ELR (cell line): ENCODE measurements around the gene EIPR1.
A peak's percentile ranks its signal among the peaks of the same experiment; 100 is the strongest.

Experiments used
- DNase-seq: peaks from one replicate; pipeline ENCODE4 v3.0.0-alpha.2; 2015; ENCODE audit warnings: low read depth

EIPR1 gene

DNA sequence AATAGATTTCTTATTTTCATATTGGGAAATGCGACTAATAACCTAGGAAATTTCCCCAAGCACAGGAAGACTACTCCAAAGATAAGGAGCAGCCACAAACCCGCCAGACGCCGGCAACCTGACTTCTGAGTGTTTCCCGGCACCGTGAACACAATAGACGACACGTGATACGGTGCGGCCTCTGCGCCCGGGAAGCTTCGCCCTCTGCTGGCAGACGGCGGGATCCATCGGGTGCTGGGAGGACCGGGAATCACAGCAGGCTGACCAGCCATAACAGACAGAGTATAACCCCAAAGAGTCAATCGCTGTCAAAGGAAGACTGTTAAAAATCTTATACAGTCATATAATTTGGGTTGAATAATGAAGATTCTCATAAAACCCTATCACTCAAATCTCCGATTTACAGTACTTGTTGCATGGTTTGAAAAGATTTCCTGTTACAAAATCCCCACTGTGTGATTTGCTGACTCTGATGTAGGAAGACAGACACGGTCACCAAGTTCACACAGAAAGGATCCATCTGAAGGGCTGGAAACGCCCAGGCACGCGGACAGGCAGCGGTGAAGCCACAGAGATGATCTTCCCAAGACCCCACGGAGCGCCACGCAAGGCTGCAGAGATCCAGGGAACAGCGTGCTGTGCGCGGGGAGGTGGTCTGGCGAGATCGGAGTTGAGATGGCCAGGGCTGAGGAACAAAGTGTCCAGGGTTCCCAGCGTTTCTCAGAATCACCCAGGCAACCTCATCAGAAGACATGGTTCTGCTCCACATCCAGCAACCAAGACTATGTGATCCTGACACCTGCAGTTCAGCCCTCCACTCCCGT, 73.8 kb downstream of the EIPR1 start:
- peak; percentile 68 for DNase-seq

DNA sequence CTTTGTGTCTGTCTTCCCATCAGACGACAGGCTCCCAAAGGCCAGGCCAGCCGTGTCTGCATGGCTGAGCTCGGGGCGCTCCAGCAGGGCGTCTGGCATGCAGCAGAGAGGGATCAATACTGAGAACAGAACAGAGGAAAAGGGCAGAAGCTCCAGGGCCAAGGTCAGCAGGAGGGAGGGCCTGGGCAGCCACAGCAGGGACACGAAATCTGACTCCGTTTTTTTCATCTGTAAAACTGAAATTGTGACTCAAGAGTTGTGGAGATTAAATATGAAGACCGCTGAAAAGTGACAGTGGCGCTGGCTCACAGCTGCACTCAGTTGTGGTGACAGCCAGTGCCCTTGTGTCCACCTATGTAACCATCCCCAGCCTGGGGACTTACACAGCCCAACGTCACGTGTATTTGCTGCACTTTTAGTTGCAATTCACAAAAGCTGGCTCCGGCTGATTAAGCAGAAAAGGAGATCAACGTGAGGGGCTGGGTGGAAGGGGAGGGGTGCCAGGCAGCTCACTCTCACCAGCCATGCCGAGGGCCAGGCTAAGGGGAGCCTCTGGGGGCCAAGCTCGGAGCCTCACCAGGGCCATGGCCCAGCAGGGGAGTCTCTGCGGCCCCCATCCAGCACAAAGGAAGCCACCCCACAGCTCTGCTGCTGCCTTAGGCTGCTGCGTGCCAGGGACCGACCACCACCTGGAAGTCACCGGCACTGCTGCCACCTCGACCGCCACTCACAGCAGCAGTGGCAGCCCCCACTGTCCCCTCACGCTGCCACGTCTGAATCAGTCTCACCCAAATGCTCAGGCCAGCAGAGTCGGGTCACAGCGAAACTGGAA, 74.7 kb downstream of the EIPR1 start:
- no peak for DNase-seq

DNA sequence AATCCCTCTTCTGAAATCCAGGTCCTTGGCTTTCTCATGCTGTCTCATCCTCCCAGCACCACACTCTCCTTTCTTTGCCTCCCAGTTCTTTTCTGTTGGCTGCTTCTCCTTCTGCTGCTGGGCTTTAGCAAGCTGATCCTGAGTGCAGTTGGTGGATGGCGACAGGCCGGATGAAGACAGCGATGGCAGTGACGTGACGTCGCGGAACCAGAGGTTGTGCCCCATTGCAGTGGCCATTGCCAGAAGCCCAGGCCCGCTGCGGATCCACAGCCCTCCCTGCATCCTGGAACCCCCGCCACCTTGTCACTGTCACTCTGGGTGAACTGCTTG, 75.2 kb downstream of the EIPR1 start:
- DNase-seq: no peak

DNA sequence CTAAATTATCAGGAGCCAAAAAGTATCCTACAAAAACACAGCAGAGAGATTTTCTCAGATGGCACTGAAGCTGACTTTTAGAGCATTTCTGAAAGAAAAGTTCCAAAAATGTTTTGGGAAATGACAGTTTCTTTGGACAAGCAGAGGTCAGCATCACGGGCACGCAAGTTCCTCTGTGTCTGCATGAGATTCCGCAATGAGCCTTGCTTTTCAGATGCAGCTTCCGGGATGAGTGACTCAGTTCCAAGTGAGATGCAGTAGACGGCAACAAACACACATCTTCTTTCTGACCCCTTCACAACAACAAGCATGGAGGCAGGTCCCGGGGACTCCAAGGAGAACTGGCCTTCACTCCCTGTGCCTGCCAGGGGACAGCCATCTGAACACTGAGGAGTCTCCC, 76.6 kb downstream of the EIPR1 start:
- DNase-seq: no peak

DNA sequence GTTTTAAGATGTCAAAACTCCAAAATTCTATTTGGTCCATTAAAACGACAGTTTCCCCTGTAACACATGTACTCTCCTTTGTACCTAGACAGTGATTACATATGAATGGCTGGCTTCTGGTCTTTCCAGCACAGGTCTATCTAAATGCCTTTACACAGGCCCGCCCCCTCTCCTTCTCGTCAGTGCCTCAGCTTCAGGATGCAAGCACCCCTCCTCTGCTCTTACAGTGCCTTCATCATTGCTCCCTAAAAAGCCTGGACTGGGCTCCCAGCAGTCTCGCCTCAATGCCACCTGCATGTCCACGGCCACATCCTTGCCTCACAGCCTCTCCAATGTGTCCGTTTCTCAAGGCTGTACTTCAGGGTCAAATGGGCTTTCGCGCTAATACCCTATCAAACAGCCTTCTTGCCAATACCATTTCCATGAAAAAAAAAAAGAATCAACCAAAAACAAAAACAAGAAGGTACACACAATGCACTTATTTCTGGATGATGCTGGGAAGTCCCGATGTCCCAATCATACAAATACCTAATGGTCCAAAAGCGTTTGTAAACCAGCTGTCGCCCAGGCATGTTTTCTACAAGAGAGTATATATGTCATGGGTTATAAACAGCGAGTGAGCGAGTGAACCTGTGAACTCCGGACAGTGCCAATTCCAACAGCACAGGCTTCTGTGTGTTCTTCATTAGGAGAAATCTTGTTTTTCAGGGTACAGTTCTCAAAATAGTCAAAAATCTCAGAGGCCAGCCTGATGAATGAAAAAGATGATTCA, 77.2 kb downstream of the EIPR1 start:
- DNase-seq: no peak

DNA sequence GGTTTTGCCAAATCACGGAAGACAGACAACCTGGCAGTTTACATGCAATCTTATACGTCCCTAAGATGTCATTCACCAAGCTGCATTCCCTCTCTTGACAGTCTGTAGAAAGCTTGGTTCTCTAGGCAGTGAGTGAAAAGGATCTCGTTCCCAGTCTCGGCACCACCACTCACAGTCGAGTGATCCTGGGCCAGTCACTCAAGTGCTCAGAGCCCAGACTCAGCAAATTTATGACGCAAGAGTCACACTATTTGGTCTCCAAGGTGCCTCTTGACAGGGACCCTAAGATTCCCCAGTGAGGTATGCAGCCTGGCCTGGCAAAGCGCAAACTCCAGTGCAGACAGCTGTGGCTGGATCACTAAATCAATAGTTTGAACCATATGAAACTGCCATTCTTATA, 77.9 kb downstream of the EIPR1 start:
- DNase-seq: no peak

DNA sequence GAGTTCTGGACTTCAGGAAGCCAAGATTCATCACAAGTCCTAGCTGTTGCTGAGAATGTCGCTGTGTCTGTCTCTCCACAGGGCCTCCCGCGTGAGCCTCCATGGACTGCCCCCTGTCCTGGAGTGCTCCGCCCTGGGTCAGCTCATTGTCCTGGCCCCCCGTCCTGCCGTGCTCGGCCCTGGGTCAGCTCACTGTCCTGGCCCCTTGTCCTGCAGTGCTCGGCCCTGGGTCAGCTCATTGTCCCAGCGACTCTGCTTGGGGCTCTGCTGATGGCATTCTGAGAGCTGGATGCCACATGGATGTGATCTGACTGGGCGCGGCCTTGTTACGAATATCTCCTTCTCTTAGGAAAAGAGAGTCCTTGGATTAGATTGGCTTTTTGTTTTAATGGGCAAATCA, 78.5 kb downstream of the EIPR1 start:
- DNase-seq: no peak

DNA sequence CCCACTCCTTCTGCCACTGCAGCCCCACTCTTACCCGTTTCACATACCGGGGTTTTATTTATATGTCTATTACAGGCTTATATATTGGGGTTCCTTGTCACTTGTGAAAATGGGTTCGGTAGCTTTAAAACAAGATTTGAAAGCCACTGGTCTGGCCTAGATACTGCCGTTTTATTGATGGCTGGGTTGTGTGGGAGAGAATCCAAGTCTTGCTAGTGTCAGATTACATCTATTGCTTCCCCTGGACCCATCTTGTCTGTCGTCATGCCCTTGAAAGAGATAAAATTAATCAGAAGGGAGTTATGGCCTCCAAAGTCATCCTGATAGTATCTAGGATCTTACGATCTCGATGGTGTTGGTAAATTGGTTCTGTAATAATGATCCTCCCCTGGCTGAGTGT, 79.4 kb downstream of the EIPR1 start:
- no peak for DNase-seq

DNA sequence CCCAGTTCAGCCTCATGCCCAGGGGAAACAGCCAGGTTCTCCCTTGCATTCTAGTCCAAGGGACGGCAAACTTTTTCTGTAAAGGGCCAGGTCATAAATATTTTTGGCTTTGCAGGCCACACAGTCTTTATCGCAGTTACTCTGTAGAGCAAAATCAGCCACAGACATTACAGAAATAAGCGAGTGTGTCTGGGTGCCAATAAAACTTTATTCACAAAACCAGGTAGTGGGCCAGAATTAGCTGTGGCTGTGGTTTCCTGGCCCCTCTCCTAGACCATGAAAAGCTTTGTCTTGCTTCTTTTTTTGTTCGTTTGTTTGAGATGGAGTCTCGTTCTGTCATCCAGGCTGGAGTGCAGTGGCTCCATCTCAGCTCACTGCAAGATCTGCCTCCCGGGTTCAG, 80.1 kb downstream of the EIPR1 start:
- DNase-seq: no peak

DNA sequence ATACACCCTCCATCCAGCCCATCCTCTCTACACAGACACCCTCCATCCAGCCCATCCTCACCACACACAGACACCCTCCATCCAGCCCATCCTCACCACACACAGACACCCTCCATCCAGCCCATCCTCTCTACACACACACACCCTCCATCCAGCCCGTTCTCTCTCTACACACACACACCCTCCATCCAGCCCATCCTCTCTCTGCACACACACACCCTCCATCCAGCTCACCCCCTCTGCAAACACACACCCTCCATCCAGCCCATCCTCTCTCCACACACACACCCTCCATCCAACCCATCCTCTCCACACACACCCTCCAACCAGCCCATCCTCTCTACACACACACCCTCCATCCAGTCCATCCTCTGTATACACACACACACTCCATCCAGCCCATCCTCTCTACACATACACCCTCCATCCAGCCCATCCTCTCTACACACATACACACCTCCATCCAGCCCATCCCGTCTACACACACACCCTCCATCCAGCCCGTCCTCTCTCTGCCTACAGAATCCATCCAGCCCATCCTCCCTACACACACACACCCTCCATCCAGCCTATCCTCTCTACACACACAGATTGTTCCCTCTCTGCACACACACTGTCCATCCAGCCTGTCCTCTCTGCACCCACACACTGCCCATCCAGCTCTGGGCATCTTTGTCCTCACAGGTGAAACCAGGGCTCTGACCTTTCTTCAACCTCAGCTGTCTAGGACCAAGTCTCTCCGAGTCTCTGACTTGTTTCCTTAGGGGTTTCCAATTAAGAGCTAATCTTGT, 81.2 kb downstream of the EIPR1 start:
- DNase-seq: no peak

DNA sequence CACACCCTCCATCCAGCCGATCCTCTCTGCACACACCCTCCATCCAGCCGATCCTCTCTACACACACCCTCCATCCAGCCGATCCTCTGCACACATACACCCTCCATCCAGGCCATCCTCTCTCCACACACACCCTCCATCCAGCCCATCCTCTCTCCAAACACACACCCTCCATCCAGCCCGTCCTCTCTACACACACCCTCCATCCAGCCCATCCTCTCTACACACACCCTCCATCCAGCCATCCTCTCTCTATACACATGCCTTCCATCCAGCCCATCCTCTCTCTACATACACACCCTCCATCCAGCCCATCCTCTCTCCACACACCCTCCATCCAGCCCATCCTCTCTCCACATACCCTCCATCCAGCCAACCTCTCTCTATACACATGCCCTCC, 83.1 kb downstream of the EIPR1 start:
- DNase-seq: no peak

DNA sequence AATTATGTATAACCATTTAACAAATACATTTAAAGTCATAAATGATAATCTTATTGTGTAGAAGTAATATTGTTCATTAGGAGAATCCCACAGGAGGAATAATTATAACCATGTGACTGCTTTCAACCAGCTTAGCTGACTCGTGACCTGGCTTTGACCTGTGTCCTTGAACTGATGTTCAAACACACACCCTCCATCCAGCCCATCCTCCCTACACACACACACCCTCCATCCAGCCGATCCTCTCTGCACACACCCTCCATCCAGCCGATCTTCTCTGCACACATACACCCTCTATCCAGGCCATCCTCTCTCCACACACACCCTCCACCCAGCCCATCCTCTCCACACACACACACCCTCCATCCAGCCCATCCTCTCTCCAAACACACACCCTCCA, 83.5 kb downstream of the EIPR1 start:
- no peak for DNase-seq

DNA sequence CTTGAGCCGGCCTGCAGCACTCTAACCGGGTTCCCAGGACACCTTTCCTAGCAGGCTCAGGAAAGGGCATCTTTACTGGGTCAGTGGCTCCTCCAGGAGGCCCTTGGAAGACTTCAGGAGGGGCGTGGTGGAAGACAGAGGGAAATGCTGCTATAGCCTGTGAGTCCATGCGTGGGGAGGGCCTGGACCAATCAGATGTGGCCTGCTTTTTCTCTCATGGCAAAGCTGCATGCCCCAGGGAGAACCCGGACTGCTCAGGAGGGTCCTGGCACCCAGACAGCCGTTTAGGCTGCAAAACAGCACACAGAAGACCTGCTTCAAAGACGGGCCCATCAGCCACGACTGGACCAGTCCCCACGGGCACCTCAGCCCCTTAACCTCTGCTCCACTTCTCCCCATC, 84.4 kb downstream of the EIPR1 start:
- DNase-seq: no peak

DNA sequence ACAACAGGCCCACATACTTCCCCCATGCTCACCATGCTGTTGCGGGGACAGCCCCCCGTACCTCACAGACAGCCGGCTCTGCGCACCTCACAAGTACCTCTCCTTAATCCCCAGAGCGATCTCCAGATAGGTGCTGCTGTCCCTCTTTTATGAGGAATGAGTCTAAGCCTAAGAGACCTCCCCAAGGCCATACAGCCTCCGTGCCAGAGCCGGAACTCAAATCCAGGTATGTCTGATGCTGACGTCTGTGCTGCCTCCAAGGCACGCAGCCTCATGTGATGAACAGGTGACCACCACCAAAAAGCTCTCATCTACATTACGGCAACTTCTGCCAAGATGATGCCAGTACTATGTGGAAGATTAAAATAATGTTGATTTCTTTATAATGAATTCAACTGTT, 85.2 kb downstream of the EIPR1 start:
- no peak for DNase-seq

DNA sequence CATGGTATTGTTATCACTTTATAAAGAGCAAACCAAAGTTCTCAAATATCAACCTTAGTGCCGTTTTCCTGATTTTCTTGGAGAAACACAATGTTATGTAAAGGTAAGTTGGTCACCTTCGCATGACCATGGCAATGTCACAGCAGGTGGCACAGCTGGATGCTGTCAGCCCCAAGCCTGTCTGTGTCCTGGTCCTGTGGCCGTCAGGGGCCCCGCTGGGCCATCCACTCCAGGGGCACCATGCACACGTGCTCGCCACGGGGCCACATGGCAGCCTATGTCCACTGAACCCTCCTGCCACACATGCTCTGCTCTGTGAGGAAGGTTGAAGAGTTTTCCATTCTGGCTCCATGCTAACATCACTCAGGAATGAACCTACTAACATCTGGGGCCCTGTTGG, 85.9 kb downstream of the EIPR1 start:
- no peak for DNase-seq

DNA sequence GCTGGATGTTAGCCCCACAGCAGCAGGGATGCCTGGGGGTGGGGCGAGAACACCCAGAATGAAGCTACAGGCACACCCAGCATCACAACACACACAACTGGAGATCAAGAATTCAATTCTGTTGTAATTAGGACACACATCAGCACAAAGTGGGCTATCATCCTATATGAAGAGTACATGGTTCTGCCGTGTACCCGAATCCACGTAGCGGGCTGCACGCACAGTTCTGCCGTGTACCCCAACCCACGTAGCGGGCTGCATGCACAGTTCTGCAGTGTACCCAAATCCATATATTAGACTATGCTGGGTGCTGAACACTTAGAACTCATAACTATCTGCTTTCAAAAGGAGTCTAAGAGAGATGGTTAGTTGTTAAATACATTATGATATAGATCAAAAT, 86.5 kb downstream of the EIPR1 start:
- DNase-seq: no peak

DNA sequence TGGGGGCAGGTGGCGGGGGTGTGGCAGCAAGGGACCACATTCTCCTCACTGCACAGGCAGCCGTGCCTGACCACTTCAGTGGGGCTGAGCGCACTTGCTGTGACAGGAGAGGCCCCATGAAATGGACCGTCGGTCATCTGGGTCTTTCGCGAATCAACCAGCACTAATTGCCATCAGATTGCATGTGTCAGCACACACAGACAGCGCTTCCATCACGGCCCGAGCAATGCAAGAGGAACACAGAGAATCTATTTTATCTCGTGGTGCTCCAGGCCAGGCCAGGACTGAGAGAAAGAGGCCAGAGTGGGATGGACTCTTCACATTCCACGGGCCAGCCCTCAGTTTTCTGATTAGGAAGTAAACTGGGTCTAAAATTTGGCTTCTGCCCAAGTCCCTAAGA, 87.0 kb downstream of the EIPR1 start:
- no peak for DNase-seq

DNA sequence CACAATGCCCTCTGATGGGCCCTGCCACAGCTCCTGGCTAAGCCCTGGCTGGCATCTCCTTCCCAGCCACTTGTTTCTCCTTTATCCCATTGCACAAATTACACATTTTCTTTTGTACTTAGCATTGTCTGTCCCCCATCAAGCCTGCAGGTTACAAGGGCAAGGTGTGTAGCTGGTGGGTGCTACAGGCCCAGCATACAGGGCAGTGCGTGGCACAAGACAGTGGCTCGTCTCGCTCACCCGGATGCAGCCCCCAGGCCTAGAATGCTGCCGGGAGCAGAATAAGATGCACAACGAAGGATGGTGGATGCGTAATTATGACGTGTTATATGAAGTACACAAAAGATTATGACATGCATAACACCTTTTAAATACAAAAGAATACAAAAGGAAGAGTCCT, 87.6 kb downstream of the EIPR1 start:
- DNase-seq: no peak

DNA sequence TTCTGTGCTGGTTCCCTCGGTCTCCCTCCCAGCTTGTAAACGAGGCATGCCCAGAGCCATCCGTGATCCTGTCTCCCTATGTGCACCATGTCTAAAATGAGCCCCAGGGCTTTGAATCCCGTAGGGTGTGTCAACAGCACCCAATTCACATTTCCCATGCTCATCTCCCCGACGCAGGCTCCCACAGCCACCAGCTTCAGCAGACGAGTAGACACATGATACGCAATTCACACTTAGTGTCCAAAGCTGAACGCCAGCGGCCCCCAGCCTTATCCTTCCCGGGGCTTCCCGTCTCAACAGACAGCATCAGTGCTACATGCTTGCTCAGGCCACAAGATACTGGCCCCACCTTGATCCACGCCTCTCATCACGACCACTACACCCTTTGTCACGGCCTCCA, 88.1 kb downstream of the EIPR1 start:
- no peak for DNase-seq

DNA sequence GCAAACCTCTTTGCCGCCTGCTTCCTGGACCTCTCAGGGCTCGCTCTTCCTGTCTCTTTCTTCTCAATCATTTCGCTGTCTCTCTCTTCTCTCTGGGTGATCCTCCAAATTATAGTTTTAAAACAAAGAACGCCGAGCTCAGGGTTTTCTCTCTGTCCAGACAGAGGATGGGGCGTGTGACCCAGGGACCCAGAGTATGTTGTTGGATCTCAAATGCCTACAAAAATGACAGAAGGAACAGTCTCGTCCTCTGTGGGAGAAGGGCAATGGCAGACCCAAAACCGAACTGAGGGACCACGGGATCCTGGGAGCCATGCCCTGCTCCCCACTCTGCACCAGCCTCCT, 88.5 kb downstream of the EIPR1 start:
- DNase-seq: no peak

DNA sequence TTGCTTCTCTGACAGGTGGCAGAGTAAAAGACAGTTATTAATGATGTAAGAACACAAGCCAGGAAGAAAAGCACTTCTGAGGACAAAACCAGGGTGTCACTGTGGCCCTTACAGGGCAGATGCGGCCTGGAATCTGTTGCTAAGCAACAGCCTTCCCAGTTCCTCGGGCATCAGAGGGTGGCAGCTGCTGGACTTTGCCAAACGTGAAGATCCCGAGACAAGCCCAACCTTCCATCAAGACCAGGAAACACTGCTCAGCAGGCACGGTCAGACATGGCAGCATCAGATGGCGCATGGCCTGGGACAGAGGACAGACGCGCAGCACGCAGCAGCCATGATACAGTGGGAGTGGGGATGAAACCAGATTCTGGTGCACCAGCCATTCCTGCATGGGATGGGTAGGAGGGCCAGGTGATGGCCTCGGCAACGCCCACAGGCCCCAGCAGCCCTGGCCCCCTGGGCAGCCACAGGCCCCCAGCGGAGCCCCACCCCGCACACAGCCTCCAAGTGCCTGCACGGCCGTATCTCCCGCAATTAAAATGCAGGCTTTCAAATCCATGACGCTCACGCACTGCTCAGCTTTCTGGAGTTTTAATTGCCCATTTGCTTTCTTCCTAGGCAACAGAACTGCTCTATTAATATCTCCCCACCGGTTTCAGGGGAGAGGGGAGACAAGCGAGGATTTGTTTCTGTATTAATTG, 89.0 kb downstream of the EIPR1 start:
- DNase-seq: no peak

DNA sequence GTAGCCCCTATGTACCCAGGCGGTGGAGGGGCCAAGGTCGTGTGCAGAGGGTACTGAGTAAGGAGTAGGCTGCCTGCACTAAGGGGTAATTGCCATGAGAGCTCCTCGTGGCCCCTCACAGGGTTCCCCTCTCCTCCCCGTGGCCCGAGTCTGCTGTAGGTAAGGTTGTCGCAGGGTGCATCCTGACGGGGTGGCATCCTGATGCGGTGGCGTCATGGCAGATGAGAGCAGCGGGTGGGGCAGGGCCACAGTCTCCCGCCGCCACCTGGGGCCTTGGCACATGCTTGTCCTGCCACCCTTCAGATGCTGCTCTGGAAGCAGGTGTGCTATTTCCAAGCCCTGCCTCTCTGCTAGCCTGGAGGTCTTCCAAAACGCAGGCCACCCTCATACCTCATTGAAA, 89.7 kb downstream of the EIPR1 start:
- DNase-seq: no peak
